Measurements from ENCODE around the gene ROR2.

DNA sequence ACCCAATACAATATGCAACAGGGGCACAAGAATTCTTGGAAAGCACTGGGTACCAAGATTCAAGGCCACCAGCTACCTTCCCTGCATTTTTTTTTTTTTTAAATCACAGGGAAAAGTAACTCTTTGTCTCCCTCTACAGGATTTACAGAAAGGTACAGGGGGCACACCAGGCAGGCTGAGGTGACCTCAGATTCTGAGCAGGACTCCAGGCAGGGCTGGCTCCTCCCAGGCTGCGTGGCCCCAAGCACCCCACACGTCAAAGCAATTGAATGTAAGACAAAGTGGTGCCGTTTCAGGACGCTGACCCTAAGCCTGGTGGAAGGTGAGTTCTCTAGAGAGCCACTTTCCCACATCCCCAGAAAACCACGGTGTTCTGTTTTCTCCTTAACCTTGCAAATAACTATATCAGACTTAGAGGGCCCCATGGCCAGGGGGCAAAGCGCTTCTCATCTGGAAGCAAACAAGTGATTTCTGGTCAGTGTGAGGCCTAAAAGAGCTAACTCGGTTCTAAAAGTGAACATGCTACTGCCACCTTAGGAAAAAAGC lies 222.6 kb downstream of the ROR2 start:
- TF ChIP-seq, protein P1, sequence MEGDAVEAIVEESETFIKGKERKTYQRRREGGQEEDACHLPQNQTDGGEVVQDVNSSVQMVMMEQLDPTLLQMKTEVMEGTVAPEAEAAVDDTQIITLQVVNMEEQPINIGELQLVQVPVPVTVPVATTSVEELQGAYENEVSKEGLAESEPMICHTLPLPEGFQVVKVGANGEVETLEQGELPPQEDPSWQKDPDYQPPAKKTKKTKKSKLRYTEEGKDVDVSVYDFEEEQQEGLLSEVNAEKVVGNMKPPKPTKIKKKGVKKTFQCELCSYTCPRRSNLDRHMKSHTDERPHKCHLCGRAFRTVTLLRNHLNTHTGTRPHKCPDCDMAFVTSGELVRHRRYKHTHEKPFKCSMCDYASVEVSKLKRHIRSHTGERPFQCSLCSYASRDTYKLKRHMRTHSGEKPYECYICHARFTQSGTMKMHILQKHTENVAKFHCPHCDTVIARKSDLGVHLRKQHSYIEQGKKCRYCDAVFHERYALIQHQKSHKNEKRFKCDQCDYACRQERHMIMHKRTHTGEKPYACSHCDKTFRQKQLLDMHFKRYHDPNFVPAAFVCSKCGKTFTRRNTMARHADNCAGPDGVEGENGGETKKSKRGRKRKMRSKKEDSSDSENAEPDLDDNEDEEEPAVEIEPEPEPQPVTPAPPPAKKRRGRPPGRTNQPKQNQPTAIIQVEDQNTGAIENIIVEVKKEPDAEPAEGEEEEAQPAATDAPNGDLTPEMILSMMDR (IDR thresholded peaks at IDR 0.05) = peak; percentile 39 to 69 (median 54)
- no peak for TF ChIP-seq POLR2A (IDR thresholded peaks at IDR 0.05)

All from thyroid gland (tissue), 4 donors.